ENCODE results near the gene BAK1. TPM values are rescaled to one million over a fixed set of nuclear protein-coding genes. Genes with fewer than 3 reads are reported as not detected.

Gene BAK1
- total and polyA plus RNA-seq, 12 donors: 12.6 to 37.6 (median 18.7) TPM

GRCh38 chr6:33585403-33586107 lies 5.5 kb upstream of the BAK1 start:
- H3K27me3 ChIP-seq: no peaks in the 10 kb centered on the region
- intact Hi-C loops (cut with DNase I): loop anchor here (1.0 to 10.0 kb wide), 16 partner anchors 37 to 569 kb away; partner anchors contain the start of genes ITPR3 (in 2 of the 10) and GRM4 (in 1 of the 10)
- no peaks in the 10 kb centered on the region for H3K9me3 ChIP-seq
- peak; percentile 83 to 84 for DNase-seq
- peak overlapping the region in 8 of 10 donors; percentile 2 to 58 (median 30) for H3K27ac ChIP-seq
- H3K4me1 ChIP-seq: peaks cover 12 to 40% (median 31%) of the 10 kb centered on the region in 9 donors
- no peaks in the 10 kb centered on the region for H3K36me3 ChIP-seq
- TF ChIP-seq CTCF (IDR thresholded peaks at IDR 0.05): peak; percentile 96 to 100 (median 99)
- peak; percentile 59 to 73 (median 68) for ATAC-seq
- H3K4me3 ChIP-seq: peak overlapping the region in 4 of 10 donors; percentile 8 to 23 (median 16)
- 10 to 13% methylated on average over 14 of the region's 14 CpGs for WGBS, 2 donors

GRCh38 chr6:33584700-33585402 lies 4.8 kb upstream of the BAK1 start:
- no peaks in the 10 kb centered on the region for H3K9me3 ChIP-seq
- no peaks in the 10 kb centered on the region for H3K36me3 ChIP-seq
- no peak overlapping the region for H3K4me3 ChIP-seq
- no peak for DNase-seq
- H3K4me1 ChIP-seq: peaks cover 12 to 38% (median 27%) of the 10 kb centered on the region in 9 donors
- ATAC-seq: no peak
- WGBS, 2 donors: 81 to 83% methylated on average over 11 of the region's 11 CpGs
- H3K27me3 ChIP-seq: no peaks in the 10 kb centered on the region
- peak overlapping the region in 3 of 10 donors; percentile 19 to 58 (median 36) for H3K27ac ChIP-seq
- intact Hi-C loops (cut with DNase I): loop anchor here (1.0 to 10.0 kb wide), 13 partner anchors 37 to 570 kb away; partner anchors contain the start of genes ITPR3 (in 2 of the 10) and GRM4 (in 1 of the 10)
- no peak for TF ChIP-seq CTCF (IDR thresholded peaks at IDR 0.05)

GRCh38 chr6:33583591-33584155 lies 3.6 kb upstream of the BAK1 start:
- no peak for DNase-seq
- TF ChIP-seq CTCF (IDR thresholded peaks at IDR 0.05): peak in 3 of 9 donors; percentile 6 to 28 (median 19)
- intact Hi-C loops (cut with DNase I): loop anchor here in 8 of 10 donors (10.0 kb wide), 6 partner anchors 51 to 571 kb away; partner anchors contain the start of gene GRM4 (in 1 of the 8)
- WGBS, 2 donors: 76 to 79% methylated on average over 8 of the region's 8 CpGs
- H3K27ac ChIP-seq: no peak overlapping the region
- no peaks in the 10 kb centered on the region for H3K36me3 ChIP-seq
- H3K4me1 ChIP-seq: peaks cover 5 to 35% (median 25%) of the 10 kb centered on the region in 9 donors
- no peaks in the 10 kb centered on the region for H3K9me3 ChIP-seq
- no peak for ATAC-seq
- H3K4me3 ChIP-seq: no peak overlapping the region
- H3K27me3 ChIP-seq: no peaks in the 10 kb centered on the region

- H3K36me3 ChIP-seq: peaks cover 0 to 19% (median 0%) of the 10 kb centered on the region in 9 donors
- WGBS, 2 donors: 84 to 96% methylated on average over 5 of the region's 5 CpGs
- intact Hi-C loops (cut with DNase I): loop anchor here in 8 of 10 donors (10.0 kb wide), 6 partner anchors 54 to 574 kb away; partner anchors contain the start of gene GRM4 (in 1 of the 8)
- no peaks in the 10 kb centered on the region for H3K9me3 ChIP-seq
- H3K4me1 ChIP-seq: peaks cover 18 to 50% (median 41%) of the 10 kb centered on the region in 9 donors
- H3K27ac ChIP-seq: peak overlapping the region in 1 of 10 donors; percentile 94
- ATAC-seq: no peak
- no peaks in the 10 kb centered on the region for H3K27me3 ChIP-seq
- no peak overlapping the region for H3K4me3 ChIP-seq
- no peak for TF ChIP-seq CTCF (IDR thresholded peaks at IDR 0.05)
- no peak for DNase-seq
Observed at GRCh38 chr6:33581186-33581585, 1.1 kb upstream of the BAK1 start.

Measured in heart right ventricle (tissue), 16 donors.